PC-9 (cell line): ENCODE data around the gene MYBPC3. TPM values are rescaled to one million over a fixed set of nuclear protein-coding genes. Genes with fewer than 3 reads are reported as not detected.

Experiments
- BruUV-seq: library from RNA; stranded (reverse); fragments of 400-500 nt; replicated peaks from 2 replicates; lab custom pipeline; 2021; lab: Mats Ljungman, UMichigan
- CTCF ChIA-PET: fragments of 300-600 bp; sonication (Branson Sonifier 250); formaldehyde crosslinking; loops from one replicate; lab custom pipeline; 2022; ENCODE audit warnings: antibody characterized with exemption; lab: Charles Lee
- POLR2A ChIA-PET: fragments of 300-600 bp; sonication (Branson Sonifier 250); formaldehyde crosslinking; loops from one replicate; lab custom pipeline; 2022; ENCODE audit warnings: antibody characterized with exemption; ENCODE audit not compliant: unreplicated experiment; lab: Charles Lee
- DNase-seq, 2 experiments: peaks; one replicate each; pipeline versions ENCODE4 v3.0.0 to v3.0.0-alpha.2; 2015 to 2022; ENCODE audit warnings: mixed read lengths in 1 of 2
- H2AFZ ChIP-seq: fragments of 200-600 bp; sonication (generic); 2 replicates; pipeline ENCODE4 v1.8.1; 2017; ENCODE audit warnings: antibody characterized with exemption
- H3F3A ChIP-seq: fragments of 200-600 bp; sonication (generic); 2 replicates; pipeline ENCODE4 v1.8.1; 2017; ENCODE audit warnings: antibody characterized with exemption, mild to moderate bottlenecking, low read depth; ENCODE audit not compliant: insufficient read depth
- H3K27ac ChIP-seq: fragments of 200-600 bp; sonication (generic); 2 replicates; pipeline ENCODE4 v1.6.1; 2016; ENCODE audit warnings: mixed run types
- H3K27me3 ChIP-seq: fragments of 200-600 bp; sonication (generic); 2 replicates; pipeline ENCODE4 v1.6.1; 2016; ENCODE audit warnings: low read depth, mixed run types; ENCODE audit not compliant: insufficient read depth
- H3K36me3 ChIP-seq: fragments of 200-600 bp; sonication (generic); 2 replicates; pipeline ENCODE4 v1.6.1; 2016; ENCODE audit warnings: low read depth, mixed run types
- H3K4me1 ChIP-seq: fragments of 200-600 bp; sonication (generic); replicated peaks from 2 replicates; pipeline ENCODE4 v1.6.1; 2016; ENCODE audit warnings: mixed run types; ENCODE audit not compliant: insufficient read depth
- H3K4me2 ChIP-seq: fragments of 200-600 bp; sonication (generic); 2 replicates; pipeline ENCODE4 v1.6.1; 2017; ENCODE audit warnings: mixed run types
- H3K4me3 ChIP-seq: fragments of 200-600 bp; sonication (generic); 2 replicates; pipeline ENCODE4 v1.6.1; 2016; ENCODE audit warnings: mixed run types
- H3K79me2 ChIP-seq: fragments of 200-600 bp; sonication (generic); 2 replicates; pipeline ENCODE4 v1.6.1; 2017; ENCODE audit warnings: low read depth, mixed run types
- H3K9me2 ChIP-seq: fragments of 200-600 bp; sonication (generic); 2 replicates; pipeline ENCODE4 v1.8.1; 2017; ENCODE audit warnings: mild to moderate bottlenecking; ENCODE audit not compliant: insufficient read depth
- H3K9me3 ChIP-seq: fragments of 200-600 bp; sonication (generic); 2 replicates; pipeline ENCODE4 v1.8.1; 2016; ENCODE audit warnings: low read depth; ENCODE audit not compliant: insufficient read depth
- H4K20me1 ChIP-seq: fragments of 200-600 bp; sonication (generic); 2 replicates; pipeline ENCODE4 v1.8.1; 2017; ENCODE audit not compliant: insufficient read depth
- EZH2 ChIP-seq: fragments of 200-600 bp; sonication (generic); IDR thresholded peaks from 2 replicates; pipeline ENCODE4 v1.8.0; 2017; ENCODE audit warnings: antibody characterized with exemption, low read depth
- intact Hi-C: fragments of 100-400 bp; cut with micrococcal nuclease; formaldehyde crosslinking; loops from one replicate; pipeline ENCODE4 v1.10.0; 2022; ENCODE audit not compliant: unreplicated experiment
- total RNA-seq: library from RNA; stranded (reverse); gene quantifications from 2 replicates; pipeline ENCODE4 v1.2.3, GENCODE V29; 2021
- TF ChIP-seq, protein P1 (sequence below): fragments of 200-600 bp; sonication (generic); conservative IDR thresholded peaks from 2 replicates; pipeline ENCODE4 v1.6.1; 2017; ENCODE audit warnings: mixed run types, antibody characterized with exemption, mild to moderate bottlenecking, moderate library complexity

MYBPC3 gene
- total RNA-seq, 1 experiment from 2014 or later, result not detected

DNA sequence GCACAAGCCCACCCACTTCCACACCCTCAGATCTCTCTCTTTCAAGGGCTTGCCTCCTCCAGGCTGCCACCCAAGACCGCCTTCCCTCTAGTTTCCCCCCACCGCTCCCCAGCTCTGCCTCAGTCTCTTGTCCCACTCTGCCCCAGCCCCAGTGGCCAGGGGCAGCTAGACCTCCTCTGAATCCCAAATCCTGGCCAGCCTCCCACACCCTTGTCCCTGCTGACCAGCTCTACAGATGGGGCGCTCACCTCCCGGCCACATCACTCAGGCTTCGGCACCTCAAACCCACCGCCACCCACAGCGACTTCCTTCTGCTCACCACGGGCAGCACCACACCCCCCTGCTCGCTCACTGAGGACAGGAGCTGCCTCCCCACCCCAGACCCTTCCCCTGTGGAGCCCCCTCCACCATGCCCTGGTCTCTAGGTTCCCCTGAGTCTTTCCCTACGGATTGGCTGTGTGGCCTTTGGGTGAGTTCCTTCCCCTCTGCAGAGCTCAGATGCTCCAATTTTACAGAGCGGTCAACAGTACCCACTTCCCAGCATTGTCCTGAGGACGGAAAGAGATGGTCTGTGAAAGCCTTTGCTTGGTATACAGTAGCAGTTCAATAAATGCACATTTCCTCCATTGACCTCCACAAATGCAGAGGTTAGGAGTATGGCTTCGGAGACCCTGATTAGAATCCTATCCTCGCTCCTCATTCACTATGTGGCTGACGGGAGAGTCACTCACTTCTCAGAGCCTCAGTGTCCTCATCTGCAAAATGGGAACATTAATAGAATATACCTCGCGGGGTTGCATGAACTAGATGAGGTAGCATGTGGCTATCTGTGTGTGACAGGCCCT is 37.3 kb upstream of the MYBPC3 start:
- H3K36me3 ChIP-seq, result no peaks in the 10 kb centered on the region
- H3K4me2 ChIP-seq, result no peak overlapping the region
- CTCF ChIA-PET, result no interaction called here
- no peaks in the 10 kb centered on the region for H3K79me2 ChIP-seq
- no peaks in the 10 kb centered on the region for H3F3A ChIP-seq
- intact Hi-C loops, result no loop called here
- H3K4me3 ChIP-seq, result no peak overlapping the region
- peak in 1 of 2 experiments; percentile 16 for DNase-seq
- no peaks in the 10 kb centered on the region for H3K9me3 ChIP-seq
- H3K9me2 ChIP-seq, result no peaks in the 10 kb centered on the region
- no peaks in the 10 kb centered on the region for H4K20me1 ChIP-seq
- TF ChIP-seq, protein P1, sequence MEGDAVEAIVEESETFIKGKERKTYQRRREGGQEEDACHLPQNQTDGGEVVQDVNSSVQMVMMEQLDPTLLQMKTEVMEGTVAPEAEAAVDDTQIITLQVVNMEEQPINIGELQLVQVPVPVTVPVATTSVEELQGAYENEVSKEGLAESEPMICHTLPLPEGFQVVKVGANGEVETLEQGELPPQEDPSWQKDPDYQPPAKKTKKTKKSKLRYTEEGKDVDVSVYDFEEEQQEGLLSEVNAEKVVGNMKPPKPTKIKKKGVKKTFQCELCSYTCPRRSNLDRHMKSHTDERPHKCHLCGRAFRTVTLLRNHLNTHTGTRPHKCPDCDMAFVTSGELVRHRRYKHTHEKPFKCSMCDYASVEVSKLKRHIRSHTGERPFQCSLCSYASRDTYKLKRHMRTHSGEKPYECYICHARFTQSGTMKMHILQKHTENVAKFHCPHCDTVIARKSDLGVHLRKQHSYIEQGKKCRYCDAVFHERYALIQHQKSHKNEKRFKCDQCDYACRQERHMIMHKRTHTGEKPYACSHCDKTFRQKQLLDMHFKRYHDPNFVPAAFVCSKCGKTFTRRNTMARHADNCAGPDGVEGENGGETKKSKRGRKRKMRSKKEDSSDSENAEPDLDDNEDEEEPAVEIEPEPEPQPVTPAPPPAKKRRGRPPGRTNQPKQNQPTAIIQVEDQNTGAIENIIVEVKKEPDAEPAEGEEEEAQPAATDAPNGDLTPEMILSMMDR, result no peak
- TF ChIP-seq EZH2, result no peak
- H3K27me3 ChIP-seq, result no peaks in the 10 kb centered on the region
- H2AFZ ChIP-seq, result no peak overlapping the region
- no peak overlapping the region for H3K27ac ChIP-seq
- POLR2A ChIA-PET, result no interaction called here
- no peaks in the 10 kb centered on the region for H3K4me1 ChIP-seq
- no TSS peak for BruUV-seq

DNA sequence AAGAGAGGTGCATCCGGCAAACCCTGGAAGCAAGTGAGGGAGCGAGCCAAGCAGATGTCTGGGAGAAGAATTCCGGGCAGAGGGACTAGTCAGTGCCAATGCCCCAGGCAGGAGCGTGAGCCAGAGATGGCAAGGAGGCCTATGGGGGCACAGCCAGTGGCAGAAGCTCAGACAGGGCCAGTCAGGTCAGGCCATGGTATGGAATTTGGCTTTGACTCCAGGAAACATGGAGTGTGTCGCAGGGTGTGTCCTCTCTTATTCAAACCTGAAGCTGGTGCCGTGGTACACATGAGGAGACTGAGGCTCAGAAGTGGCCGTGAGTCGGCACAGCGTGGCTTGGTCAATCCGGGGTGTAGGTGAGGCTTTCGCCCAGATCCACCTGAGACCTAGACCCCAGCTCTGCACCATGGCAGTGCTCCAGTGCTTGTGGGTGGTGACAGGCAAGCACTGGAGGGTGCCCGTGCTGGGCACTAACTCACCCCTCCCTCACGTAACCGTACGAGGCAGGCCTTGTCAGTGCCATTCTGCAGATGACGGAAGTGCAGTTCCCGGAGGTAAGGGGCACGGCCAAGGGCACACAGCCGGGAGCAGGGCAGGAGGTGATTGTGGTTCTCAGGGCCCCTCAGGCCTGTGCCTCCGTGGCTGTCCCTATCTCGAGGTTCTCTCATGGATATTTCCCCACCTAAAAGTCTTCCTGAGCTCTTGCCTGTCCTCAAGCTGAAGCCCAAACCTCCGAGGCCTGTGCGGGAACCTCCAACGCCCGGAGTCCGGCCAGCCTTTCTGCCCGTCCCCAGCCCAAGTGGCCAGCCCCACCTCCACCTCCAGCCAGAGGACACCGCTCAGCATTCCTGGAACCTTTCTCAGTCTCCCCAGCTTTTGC is 36.4 kb upstream of the MYBPC3 start:
- ChIA-PET POLR2A (no interaction called here), CTCF (no interaction called here)
- BruUV-seq, result no TSS peak
- H3K9me3 ChIP-seq, result no peaks in the 10 kb centered on the region
- H2AFZ ChIP-seq, result no peak overlapping the region
- H4K20me1 ChIP-seq, result no peaks in the 10 kb centered on the region
- TF ChIP-seq, protein P1, result no peak
- TF ChIP-seq EZH2, result no peak
- H3K4me1 ChIP-seq, result no peaks in the 10 kb centered on the region
- intact Hi-C loops, result no loop called here
- no peaks in the 10 kb centered on the region for H3K79me2 ChIP-seq
- no peaks in the 10 kb centered on the region for H3K36me3 ChIP-seq
- H3K4me2 ChIP-seq, result no peak overlapping the region
- H3K27me3 ChIP-seq, result no peaks in the 10 kb centered on the region
- H3K4me3 ChIP-seq, result no peak overlapping the region
- no peaks in the 10 kb centered on the region for H3F3A ChIP-seq
- DNase-seq, result peak; percentile 31 to 42
- H3K27ac ChIP-seq, result no peak overlapping the region
- no peaks in the 10 kb centered on the region for H3K9me2 ChIP-seq

DNA sequence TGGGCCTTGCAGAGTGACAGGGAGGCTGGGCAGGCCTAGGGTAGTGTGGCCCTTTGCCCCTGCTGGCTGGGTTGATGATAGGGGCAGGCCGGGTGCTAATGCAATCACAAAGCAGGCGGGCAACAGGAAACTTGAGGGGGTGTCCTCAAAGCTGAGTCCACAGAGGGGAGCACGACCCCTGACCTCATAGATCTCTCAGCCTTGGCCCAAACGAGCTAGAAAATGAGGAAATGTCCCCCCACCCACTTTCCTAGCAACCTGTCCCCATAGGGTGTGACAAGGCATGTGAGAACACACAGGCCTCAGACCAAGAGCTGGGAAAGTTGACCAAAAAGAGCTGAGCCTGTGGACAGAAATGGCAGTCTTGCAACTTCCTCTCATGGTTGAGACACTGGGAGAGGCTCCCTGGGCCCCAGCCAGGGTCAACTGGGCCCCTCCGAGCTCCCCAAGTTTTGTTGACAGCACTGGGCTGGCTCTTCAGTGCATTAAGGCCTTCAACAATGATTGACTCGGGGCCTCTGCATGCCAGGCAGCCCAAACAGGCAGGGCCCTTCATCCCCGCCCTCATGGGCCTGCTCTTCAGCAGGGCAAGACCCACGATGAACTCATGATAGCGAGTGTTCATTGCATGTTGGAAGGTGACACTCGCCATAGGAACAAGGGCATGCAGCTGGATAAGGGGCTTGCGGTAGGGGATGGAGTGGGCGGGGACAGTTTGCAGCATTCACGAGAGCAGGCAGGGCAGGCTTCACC is 35.6 kb upstream of the MYBPC3 start:
- H3K4me2 ChIP-seq, result no peak overlapping the region
- no TSS peak for BruUV-seq
- no peak overlapping the region for H2AFZ ChIP-seq
- H3K4me3 ChIP-seq, result no peak overlapping the region
- no peaks in the 10 kb centered on the region for H4K20me1 ChIP-seq
- H3K27me3 ChIP-seq, result no peaks in the 10 kb centered on the region
- CTCF ChIA-PET, result no interaction called here
- no peaks in the 10 kb centered on the region for H3K79me2 ChIP-seq
- POLR2A ChIA-PET, result interaction anchor here (0.6 kb wide), 1 partner anchor 534 kb away, joined by 4 read pairs; no protein-coding TSS in a partner anchor
- TF ChIP-seq, protein P1, result no peak
- TF ChIP-seq EZH2, result no peak
- peak in 1 of 2 experiments; percentile 11 for DNase-seq
- H3K9me3 ChIP-seq, result no peaks in the 10 kb centered on the region
- no peak overlapping the region for H3K27ac ChIP-seq
- H3K9me2 ChIP-seq, result no peaks in the 10 kb centered on the region
- no peaks in the 10 kb centered on the region for H3K36me3 ChIP-seq
- intact Hi-C loops, result no loop called here
- no peaks in the 10 kb centered on the region for H3F3A ChIP-seq
- H3K4me1 ChIP-seq, result no peaks in the 10 kb centered on the region
